NB4 (cell line): Measurements from ENCODE around the gene CD96.

Experiments used
- DNase-seq: peaks from one replicate; pipeline ENCODE4 v3.0.0; 2010; ENCODE audit warnings: low read depth
- H3K4me3 ChIP-seq: one replicate; pipeline ENCODE4 v1.5.1; 2011; ENCODE audit warnings: mild to moderate bottlenecking, low read depth, low read length, moderate library complexity
- MYC ChIP-seq: IDR thresholded peaks from 2 replicates; pipeline ENCODE4 v1.6.1; 2011; ENCODE audit warnings: low read depth, low read length
- POLR2A ChIP-seq: IDR thresholded peaks from 2 replicates; pipeline ENCODE4 v1.6.1; 2011; ENCODE audit warnings: mild to moderate bottlenecking; ENCODE audit not compliant: insufficient read length; ENCODE audit errors: extremely low read depth
- TF ChIP-seq, protein P1 (sequence below): IDR thresholded peaks from one replicate; pipeline ENCODE4 v1.5.1; 2012; ENCODE audit warnings: low read depth, low read length
- TF ChIP-seq, protein P2 (sequence below): IDR thresholded peaks from 2 replicates; pipeline ENCODE4 v1.6.1; 2011; ENCODE audit warnings: low read depth, low read length

The CD96 gene

DNA sequence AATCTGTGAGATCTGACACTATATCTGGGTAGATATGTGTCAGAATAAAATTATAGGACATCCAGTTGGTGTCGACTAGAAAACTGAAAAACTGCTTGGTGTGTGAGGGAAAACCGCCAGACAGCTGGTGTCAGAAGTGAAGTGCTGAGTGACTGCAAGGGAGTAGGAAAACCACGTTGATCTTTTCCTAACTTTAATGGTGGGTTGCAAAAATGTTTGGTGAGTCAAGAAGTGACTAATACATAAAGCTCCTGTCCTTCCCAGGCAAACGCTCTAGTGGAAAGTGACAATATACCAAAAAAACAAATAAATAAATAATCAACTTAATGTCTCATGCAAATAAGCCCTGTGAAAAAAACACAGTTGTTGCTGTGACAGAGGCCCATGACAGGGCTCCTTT, 7.3 kb upstream of the CD96 start:
- peak; percentile 2 for DNase-seq
- H3K4me3 ChIP-seq, result no peak overlapping the region
- TF ChIP-seq, protein P1, sequence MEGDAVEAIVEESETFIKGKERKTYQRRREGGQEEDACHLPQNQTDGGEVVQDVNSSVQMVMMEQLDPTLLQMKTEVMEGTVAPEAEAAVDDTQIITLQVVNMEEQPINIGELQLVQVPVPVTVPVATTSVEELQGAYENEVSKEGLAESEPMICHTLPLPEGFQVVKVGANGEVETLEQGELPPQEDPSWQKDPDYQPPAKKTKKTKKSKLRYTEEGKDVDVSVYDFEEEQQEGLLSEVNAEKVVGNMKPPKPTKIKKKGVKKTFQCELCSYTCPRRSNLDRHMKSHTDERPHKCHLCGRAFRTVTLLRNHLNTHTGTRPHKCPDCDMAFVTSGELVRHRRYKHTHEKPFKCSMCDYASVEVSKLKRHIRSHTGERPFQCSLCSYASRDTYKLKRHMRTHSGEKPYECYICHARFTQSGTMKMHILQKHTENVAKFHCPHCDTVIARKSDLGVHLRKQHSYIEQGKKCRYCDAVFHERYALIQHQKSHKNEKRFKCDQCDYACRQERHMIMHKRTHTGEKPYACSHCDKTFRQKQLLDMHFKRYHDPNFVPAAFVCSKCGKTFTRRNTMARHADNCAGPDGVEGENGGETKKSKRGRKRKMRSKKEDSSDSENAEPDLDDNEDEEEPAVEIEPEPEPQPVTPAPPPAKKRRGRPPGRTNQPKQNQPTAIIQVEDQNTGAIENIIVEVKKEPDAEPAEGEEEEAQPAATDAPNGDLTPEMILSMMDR, result no peak
- TF ChIP-seq, protein P2, sequence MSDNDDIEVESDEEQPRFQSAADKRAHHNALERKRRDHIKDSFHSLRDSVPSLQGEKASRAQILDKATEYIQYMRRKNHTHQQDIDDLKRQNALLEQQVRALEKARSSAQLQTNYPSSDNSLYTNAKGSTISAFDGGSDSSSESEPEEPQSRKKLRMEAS, result no peak
- no peak for TF ChIP-seq POLR2A
- TF ChIP-seq MYC, result no peak

DNA sequence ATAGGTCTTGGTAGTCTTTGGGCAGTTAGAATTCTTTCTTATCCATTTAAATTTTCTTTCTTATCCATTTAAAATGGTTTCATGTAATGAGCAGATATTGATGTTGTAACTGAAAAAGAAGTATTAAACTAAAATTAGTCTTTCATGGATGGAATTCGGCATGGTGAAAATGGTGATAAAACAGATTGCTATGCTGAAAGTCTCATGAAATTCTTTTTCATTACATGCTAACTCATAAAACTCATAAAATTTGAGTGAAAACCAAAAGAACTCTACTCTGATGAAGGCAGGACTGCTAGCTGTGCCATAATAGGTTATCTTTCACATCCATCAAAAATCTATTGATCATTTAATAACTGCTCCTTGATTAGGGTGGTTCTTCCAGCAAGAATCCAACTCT, 3.9 kb upstream of the CD96 start:
- TF ChIP-seq, protein P2, result no peak
- TF ChIP-seq MYC (no peak), POLR2A (no peak)
- TF ChIP-seq, protein P1, result no peak
- H3K4me3 ChIP-seq, result no peak overlapping the region
- DNase-seq, result no peak

DNA sequence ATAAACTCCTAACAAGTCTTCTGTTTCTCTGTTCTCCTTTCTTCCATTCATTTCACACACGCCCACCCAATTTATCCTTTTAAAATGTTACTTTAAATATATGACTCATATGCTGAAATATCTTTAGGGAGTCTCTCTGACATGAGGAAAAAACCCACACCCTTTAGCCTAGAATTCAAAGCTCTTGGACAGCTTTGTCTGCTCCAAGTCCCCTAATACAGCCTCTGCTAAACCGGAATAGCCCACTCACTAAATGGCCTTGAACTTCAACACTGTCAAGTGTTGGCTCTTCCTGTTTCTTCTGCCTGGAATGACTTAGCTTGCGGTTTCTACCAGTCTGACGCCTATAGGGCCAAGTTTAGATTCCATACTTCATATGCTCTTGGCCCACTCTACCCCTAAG, 3.3 kb upstream of the CD96 start:
- no peak for TF ChIP-seq POLR2A
- TF ChIP-seq, protein P1, result no peak
- TF ChIP-seq MYC, result no peak
- TF ChIP-seq, protein P2, result no peak
- DNase-seq, result peak; percentile 29
- H3K4me3 ChIP-seq, result no peak overlapping the region

DNA sequence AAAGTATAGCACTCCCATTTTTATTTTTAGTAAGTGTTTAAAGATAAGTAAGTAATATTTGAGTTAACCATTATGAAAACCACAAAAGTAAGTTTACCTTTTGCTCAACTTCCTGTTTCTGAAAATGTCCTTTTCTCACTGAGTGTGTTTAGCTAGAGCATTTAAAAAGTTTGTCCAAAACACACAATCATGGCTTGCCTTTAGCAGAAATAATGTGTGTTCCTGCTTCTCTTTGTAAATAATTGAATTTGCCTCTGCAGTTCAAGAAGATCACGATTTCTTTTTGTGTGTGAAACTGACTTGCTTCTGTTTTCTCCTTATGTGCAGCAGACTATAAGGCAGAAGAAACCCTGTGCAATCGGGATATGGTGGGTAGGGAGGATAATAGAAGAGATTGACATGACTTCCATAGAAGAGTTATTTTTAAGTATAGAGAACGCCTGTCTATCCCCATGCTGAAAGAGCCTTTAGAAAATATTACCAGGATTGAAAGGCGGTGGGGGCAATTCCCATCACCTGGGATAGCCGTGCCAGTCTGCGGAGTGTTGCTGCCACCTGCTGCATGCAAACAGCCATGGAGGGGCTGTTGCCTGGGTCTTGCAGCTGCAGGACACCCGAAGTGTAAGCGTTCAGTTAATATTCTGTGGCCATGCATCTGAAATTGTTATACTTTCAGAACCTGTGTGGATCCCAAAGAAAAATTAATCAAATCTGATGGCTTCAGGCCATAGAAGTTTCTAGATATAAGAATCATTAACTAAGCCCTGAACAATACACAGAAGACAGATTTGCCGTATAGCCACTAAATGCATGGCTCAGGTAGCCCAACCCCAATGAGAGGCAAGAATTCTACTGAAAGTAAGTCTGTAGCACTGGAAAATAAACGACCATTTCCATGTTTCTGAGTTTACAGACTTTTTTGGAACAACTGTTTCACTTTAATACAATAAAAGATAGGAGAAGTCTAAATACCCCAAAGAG, 2.4 kb upstream of the CD96 start:
- no peak overlapping the region for H3K4me3 ChIP-seq

DNA sequence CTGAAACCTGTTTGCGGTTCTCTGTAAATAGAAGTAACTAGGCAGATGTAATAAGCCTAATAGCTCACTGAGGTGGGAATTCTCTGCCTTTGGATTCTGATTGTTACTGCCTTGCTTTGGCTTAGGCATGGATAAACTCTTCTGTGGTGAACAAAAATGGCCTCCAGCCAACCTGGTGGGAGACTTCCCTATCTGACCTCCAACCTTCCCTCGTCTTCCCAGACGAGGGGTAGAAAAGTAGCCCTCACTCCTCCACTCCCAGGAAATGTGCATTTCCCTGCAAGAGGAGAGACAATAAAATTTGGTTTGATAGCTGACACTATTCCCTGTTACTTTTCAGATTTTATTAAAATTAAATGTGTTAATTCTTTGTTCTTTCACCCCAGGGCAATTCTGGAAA, 606 bp upstream of the CD96 start:
- DNase-seq, result no peak
- TF ChIP-seq POLR2A, result no peak
- no peak overlapping the region for H3K4me3 ChIP-seq

More for the DNA sequence above, 2.4 kb upstream of the CD96 start:
- no peak for TF ChIP-seq POLR2A
- TF ChIP-seq, protein P1, result peak; percentile 35
- DNase-seq, result peak; percentile 40

DNA sequence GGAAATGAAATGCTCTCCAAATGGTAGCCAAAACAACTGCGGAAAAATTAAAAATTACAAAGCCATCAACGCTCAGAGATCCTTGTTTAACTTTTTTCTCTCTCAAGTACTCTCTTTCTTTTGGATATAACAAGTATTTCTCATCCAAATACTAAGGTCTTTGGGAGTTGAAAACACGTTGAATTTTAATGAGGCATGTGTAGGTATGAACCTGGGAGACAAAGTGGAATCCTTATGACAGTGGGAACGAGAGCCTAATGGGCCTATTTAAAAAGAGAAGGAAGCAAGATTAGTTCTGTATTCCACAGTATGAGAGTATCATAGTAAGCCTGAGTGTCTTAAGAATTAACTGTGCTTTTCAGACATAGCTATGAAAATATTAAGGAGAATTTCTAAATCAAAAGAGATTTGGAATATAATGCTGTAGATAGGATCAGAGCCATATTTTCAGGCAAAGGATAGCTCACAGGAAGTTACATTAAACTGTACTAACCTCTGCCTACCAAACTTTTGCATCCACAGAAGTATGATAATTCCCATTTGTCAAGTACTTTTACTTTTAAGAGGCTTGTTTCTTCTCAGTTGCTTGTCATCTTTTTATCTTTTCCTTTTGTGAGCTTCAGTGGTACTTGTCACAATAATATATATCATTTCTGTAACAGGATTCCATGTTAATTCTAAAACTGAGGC, 759 bp downstream of the CD96 start:
- no peak for DNase-seq
- no peak for TF ChIP-seq POLR2A
- TF ChIP-seq, protein P1, result no peak
- TF ChIP-seq MYC, result no peak
- TF ChIP-seq, protein P2, result no peak
- H3K4me3 ChIP-seq, result no peak overlapping the region
